GM21825 (cell line): ENCODE data around the gene CHST15.
"Not testable (repeated sequence)": the region's sequence is repeated elsewhere in the genome, so short reads cannot be mapped to it uniquely, and the experiment has no call there.

Experiments
- ATAC-seq: cut with Tn5 transposase; IDR thresholded peaks from one replicate; pipeline ENCODE4 v1.9.1; 2021; ENCODE audit warnings: mild to moderate bottlenecking, moderate library complexity; ENCODE audit not compliant: unreplicated experiment

The CHST15 gene

DNA sequence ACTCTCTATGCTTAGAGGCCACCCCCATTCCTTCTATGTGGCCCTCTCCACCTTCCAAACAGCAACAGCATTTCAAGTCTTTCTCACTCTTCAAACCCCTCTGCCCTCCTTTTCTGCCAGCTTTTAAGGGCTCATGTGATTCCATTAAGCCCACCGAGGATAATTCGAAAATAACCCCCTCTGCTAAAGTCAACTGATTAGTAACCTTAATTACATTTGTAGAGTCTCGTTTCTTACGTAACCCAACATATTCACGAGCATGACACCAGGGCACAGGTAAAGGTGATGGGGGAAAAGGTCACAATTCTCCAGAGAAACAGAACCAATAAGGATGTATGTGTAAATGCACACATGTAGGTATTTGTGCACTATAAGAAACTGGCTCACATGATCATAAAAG lies 6.7 kb upstream of the CHST15 start:
- no peak for ATAC-seq

DNA sequence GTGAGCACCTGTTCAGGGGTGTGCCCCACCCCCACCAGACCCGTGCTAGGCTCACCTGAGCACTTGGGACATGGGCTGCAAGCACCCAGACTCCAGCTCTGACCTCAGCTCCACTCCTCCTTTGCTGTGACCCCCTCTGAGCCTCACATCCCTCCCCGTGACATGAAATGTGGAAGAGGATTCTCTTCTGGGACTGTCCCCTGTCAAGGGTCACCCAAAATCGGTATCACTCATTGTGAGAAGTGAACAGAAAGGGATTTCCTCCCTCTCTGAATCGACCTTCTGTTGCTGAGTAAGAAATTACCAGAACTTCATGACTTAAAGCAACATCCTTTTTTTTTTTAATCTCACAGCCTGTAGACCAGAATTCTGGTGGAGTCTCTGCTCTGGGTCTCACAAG lies 6.2 kb upstream of the CHST15 start:
- ATAC-seq: no peak

DNA sequence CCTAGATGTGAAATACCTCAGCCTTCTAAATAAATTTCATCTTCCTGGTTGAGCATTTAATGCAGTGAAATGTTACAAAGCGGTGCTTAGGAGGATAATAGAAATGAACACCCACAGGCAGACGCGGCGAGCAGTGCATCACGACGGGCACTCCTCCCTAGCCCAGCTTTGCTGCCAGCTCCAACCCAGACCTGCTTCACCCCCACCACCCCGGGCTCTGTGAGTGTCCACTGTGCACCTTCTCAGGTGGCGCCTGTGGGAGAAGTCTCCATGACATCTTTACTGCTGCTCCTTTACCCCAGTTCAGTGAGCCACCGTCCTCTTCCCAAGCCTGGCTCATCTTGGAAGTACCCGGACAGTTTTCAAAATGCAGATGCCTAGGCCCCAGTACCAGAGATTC lies 5.2 kb upstream of the CHST15 start:
- ATAC-seq: no peak

DNA sequence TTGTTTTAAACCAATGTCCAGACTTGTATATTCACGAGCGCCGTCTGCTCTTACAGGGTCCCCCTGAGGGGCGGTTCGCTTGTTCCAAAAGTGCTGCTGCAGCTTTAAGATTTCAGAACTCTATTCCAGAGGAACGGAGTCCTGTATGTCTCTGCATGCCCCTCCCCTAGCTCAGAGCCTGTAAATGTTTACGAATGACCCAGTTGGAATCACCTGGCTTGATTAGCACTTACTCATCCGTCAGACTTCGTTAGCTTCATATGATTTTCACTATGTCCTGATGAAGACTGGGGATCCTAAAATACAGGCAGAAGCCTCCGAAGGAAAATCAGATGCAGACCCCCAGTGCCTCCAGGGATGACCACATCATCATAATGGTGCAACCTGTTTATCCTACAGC lies 4.5 kb upstream of the CHST15 start:
- no peak for ATAC-seq

DNA sequence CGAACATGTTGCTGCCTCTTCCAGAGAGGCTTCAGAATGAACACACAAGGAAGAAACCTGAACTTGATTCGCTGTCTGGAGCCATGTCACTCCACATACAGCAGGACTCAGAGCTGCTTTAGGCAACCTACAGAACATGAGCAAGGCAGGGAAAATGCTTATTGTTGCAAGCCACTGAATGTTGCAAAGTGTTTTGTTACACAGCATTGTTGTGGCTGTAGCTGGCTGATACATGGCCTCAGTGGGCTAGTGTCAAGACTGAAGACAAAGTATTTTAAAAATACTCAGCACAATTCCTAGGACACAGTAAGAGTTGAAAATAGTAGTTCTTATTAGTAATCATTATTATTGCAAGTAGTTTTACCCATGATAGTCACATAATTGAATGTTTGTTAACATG lies 3.1 kb upstream of the CHST15 start:
- ATAC-seq: no peak

DNA sequence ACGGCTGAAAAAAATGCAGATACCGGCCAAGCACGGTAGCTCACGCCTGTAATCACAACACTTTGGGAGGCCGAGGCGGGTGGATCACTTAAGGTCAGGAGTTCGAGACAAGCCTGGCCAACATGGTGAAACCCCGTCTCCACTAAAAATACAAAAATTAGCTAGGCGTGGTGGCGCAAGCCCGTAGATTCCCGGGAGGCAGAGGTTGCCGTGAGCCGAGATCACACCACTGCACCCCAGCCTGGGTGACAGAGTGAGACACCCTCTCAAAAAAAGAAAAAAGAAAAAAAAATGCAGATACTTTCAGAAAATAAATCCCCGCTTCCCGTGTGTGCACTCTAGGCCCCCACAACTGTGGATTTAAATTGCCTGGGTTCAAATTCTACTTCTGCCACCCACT lies 2.4 kb upstream of the CHST15 start:
- not testable (repeated sequence) for ATAC-seq

DNA sequence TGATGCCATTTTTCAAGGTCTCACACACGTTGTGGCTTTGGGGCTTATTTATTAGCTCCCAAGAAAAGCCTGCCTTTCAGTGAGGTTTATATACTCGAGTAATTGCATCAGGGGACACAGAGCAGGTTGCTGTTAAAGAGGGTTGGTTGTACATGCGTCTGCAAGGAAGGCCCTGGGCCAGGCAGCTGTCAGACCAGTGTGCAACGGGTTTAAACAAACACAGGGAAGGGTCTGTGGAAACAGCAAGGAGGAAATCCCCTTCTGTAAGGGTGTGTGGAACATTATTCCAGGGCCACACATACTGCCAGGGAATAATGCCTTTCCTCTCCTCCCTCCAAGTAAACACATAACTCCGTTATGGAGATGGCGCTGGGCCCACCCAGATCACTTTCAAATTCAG lies 1.7 kb upstream of the CHST15 start:
- ATAC-seq: no peak

DNA sequence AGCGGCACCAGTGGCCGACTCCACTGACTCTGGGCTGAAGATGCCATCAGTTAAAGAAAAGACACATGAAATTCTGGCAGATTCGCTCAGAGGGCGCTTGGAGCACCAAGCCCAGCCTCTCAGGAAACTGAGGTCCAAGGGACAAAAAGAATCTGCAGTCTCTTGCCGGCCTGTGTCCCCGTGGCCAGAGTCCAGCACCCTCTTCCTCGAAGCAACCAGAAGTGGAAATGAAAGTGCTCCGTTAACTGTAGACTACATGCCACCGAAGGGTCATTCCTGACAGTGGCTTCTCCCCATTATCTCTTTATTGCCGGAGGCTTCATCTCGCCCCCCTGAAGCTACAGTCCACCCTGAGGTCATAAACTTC lies 1.0 kb upstream of the CHST15 start:
- ATAC-seq: no peak

DNA sequence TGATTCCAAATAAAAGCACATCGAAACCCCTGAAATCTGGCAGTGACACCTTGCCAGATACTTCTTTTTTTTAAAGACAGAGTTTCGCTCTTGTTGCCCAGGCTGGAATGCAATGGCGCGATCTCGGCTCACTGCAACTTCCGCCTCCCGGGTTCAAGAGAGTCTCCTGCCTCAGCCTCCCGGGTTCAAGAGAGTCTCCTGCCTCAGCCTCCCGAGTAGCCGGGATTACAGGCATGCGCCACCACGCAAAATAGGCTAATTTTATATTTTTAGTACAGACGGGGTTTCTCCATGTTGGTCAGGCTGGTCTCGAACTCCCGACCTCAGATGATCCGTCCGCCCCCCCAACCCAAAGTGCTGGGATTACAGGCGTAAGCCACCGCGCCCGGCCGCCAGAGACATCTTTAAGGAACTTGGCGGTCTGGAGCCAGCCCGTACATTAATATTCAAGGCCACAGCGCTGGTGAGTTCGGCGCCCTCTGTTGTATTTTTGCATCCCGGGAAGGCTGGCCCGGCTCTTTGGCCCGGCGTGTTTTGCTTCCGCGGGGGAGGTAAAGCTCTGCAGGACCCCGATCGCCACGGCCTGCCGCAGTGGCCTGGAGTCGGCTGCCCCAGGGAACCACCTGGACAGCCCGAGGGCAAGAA lies 498 bp upstream of the CHST15 start:
- not testable (repeated sequence) for ATAC-seq

DNA sequence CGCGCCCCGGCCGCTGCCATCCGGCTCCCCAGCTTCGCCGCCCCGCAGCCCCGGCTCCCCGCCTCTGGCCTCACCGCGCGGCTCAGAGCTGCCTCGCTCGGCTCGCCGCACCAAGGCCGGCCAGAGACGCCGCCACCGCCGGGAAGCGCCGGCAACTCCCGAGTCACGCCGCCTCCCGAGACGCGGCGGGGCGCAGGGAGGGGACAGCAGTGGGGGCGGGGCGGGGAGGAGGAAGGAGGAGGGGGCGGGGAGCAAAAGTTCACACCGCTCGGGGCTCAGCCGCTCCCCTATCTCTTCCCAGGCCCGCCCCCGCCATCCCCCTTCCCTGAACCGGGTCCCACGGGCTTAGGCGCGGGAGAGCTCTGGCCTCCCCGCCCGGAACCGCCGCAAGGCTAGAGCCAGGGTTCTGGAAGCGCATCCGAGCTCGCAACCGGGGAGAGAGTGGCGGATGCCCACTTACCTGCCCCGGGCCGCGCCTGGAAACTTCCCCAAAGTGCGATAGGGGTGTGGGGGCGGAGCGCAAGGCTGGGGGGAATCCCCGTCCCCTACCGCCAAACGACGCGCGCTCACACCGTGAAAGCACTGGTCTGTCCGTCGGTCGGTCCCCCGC lies 1.0 kb downstream of the CHST15 start:
- ATAC-seq: no peak

DNA sequence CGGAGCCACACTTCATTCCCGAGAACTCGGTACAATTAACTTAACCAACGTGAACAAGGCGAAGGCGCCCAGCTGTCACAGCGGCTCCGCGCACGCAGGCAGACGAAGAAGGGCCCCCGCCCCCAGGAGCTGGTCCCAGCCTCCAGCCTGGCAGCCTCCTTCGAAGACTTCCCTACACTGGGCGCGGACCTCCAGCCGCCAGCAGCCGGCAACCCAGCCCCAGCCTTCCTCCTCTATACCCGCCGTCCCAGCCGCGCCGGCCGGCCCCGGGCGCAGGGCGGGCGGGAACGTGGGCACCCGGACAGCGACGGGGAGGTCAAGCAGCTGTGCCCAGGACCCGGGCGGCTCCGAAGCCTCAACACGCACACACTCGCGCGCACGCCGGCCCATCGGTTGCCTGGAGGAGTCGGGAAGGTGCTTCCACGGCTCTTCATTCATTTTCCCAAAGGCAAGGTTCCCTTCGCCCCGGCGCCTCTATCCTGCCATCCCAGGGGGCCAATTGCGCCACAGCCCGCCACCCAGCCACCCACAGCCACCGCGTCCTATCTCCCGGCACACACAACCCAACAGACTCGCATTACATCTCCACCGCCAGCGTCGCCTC lies 1.6 kb downstream of the CHST15 start:
- no peak for ATAC-seq

DNA sequence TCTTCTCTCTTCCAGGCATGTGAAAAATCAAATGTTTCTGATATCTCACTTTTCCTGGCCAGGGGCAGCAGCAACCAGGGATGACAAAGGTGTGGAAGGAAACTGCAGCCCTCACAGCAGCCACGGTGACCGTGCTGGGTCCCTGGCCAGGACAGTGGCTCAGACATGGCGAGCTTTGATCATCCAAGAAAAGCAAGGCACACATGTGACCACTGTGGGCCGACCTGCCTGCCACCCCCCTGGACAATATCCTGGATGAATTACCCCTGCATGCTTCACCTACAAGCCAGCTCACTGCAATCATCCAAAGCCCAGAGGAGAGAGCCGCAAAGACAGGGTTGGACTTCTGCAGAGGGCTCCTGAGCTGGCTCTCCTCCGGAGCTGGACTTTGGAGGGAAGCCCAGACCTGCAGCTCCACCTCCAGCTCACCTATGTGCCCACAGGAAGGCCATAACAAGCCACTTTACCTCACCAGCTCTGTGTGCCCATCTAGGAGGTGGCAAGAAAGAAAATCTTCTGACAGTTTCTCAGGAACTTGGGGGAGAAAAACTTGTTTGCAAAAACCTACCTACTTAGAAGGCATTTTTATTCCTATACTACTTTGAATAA lies 2.7 kb downstream of the CHST15 start:
- no peak for ATAC-seq

DNA sequence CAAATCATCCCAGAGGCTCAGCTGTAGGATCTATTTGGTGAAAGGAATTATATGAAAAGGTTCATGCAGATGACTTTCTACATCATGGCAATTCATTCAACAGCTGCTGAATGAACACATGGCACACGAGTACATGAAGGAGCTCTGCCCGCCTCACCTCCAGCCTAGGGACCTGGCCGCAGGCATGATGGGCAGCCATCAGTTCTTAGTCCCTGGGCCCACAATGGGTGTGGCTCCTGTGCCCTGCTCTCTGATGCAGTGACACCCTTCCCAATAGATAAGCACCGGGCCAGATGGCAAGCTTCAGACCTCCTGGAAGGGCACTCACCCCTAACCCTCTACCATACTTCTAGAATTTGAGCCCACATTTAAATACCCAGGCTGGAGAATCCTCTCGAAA lies 3.5 kb downstream of the CHST15 start:
- no peak for ATAC-seq

DNA sequence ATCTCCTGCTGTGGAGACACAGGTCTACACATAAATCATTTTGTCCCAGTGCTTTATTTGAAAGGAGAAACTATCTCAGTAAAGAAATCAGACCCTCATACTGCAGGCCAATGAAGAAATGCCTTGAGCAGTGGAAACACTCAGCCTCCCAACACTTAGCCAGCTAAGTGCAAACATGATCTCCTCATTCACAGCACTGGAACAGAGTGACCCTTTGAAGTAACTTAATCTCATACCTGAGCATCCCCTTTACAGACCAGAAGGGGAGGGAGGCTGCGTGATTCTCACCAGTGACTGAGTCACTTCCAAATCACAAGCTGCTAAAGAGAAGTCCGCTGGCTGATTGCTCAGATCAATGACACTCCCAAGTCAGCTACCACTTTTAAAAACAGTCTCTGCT lies 4.5 kb downstream of the CHST15 start:
- ATAC-seq: no peak

DNA sequence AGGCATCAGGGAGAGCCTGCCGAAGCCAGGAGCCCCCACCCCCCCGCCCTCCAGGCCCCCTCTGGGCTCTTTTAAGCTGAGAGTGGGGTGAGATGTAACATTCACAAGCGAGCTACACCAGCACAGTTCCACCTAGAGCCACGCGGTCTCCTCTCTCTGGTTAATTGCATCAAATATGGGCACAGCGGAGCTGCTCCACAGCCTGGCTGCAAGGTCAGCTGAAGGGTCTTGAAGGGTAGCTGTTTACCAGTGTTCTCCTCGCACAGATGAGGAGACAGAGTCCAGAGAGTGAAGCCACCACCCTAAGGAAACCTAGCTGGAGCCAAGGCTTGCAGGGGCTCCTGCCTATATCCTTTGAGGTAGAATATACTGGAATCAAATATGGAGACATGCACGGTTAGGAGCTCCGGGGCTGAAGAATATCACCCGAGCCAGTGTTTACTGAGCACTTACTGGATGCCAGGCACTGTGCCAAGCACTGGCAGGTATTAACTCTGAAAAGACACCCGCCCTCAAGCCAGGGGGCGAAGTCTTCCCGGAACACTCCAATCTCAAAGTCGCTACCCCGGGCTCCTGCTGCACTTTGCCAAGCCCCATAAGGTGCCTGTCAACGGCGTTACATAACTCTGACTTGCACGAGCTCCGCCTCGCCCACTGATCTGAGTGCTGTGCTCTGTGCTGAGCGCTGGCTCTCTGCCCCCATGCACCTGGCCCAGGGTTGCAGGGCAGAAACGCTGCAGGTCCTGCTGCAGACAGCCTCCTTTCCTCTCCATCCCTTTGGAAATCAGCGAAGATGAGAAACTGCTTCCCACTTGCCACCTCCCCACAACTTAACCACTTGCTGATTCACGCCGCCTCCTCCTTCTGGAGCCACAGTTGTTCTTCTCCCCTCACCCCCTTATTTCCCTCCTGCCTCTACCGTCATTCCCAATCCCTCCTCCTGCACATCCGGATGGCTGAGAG lies 5.4 kb downstream of the CHST15 start:
- no peak for ATAC-seq

DNA sequence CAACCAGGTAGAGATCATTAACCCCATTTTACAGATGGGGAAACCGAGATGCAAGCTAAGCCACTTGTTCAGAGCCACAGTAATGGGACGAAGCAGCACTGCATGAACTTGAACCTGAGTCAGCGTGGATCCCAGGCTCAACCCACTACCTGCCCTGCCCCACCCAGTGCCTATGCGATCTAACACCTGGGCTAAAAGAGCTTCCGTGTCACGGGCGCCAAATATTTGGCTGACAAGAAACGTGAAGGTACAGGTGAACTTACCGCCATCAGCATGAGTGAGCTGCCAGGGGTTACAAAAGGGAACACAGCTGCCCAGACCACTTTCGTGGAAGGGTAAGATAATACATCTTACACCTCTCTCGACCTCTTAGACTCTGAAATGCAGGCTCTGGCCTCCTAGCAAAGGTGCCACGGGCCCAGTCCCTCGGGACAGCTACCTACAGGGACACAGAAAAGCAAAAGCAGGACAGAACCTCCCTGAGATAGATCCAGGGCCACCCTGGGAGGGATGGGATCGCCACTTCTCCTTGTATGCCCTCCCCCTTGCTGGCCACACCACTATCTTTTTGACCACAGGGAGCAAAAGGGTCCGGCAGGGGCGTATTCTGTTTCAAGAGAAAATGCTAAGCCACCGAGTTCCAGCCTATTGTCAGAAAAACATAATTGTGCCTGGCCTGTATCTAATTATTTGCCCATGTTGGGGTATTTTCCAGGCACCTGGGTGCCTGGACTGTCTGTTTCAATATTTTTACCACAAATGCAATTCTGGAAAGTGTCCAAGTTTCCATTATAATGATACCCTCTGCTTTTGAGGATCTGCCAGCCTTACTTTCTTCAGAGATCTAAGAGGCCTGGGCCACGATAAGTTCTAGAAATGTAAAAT lies 6.4 kb downstream of the CHST15 start:
- ATAC-seq: no peak

DNA sequence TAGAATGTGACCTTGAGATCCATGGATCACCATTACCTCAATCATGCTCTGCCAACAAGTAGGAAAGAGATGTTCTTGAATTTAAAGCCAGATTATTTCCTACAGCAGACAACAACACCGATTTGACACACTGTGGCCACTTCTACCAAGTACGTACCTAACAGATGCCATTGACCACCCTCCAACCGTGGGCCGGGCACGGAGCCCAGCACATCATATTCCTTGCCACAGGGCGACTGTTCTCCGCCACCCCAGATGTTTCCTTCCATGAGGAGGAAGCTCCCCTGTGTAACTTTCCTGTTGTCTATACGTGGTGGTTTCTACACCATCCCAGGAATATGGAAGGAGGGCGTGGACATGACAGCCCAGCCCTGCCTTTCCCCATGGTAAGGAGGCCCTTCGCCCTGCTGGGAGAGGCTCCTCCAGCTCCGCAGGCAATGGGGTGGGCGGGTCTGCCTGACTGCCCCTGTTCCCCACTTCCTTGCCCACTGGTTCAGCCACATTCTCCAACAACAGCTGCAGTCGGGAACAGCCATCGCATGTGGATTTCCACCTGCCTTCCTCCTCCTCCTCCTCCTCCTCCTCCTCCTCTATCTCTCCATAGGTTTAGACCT lies 7.2 kb downstream of the CHST15 start:
- ATAC-seq: no peak

DNA sequence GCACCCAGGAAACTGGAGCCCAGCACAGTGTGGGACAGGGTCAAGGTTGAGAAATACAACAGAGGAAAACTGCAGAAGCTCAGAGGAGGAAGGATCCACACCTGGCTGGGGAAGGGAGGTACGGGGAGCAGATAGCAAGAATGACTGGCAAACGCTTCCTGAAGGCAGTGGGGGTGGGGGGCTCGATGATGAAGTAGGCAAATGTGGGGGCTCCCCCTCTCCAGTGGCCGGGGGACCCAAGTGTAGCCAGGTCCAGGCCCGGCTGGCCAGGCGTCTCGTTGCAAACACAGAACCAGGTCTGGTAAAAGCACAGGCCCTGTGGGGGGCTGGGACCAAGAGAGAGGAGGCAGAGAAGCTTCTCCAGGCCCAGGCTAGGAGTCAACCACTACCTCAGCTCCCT lies 7.7 kb downstream of the CHST15 start:
- ATAC-seq: no peak

DNA sequence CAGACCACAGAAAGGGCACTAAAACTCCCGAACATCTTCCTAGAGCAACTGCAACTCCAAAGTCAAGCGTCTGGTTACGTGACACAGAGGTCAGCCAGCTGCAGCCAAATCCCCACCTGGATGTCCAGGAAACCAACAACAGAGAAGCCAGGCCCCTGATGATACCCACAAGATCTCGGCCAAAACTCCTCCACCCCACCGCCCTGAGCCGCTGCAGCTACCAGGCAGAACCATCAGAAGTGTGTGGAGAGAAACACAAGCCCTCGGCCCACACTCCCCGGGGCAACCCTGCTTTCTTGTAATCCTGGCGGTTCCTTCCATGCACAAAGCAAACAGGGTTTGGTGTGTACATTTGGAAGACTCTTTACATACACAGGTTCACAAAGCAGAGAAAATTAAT lies 8.7 kb downstream of the CHST15 start:
- no peak for ATAC-seq
